ENCODE results near the gene GULP1.

The GULP1 gene

DNA sequence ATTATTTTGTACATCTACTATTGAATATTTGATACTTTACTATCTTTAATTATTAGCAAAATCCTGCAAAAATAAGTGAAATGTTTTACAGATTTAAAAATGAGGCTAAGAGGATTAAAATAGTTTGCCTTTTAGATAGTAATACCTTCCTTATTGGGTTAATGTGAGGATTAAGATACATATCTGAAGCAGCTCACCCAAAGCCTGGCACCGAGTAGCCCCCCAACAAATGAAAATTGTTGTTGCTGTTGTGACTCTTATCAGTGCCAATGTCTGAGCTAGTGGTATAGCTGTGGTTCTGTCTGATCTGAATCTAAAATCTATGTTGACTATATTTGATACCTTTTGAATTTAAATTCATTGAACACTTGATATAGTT is 34.6 kb downstream of the GULP1 start:
- DNase-seq (ENCODE audit: low spot score), result no peak

DNA sequence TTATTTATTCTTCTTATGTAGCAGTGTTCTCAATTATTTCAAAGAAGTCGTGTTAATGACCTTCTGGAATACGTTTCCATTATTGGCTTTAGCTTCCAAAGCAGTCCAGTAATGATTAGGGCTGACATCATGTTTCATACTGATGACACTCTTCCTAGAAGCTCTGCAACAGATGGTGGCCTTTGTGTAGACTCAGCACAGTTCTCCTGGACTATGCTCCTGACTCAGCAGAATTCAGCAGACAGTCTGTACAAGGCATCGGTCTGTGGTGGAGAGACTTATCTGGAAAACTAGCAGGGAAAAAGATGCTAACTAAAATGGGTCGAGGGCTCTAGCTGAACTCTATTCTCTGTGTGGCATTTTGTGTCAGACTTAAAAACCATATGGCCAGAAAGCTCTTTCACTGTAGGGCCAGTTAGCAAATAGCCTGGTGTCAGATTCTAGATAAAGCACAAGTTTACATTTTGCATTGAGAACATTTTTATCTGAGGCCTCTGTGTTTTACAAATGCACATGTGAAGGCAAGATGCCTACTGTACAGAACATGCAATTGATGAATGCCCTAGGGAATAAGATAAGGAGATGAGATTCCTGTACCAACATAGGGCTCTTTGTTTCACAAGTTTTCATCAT is 35.1 kb downstream of the GULP1 start:
- no peak for DNase-seq (ENCODE audit: low spot score)

DNA sequence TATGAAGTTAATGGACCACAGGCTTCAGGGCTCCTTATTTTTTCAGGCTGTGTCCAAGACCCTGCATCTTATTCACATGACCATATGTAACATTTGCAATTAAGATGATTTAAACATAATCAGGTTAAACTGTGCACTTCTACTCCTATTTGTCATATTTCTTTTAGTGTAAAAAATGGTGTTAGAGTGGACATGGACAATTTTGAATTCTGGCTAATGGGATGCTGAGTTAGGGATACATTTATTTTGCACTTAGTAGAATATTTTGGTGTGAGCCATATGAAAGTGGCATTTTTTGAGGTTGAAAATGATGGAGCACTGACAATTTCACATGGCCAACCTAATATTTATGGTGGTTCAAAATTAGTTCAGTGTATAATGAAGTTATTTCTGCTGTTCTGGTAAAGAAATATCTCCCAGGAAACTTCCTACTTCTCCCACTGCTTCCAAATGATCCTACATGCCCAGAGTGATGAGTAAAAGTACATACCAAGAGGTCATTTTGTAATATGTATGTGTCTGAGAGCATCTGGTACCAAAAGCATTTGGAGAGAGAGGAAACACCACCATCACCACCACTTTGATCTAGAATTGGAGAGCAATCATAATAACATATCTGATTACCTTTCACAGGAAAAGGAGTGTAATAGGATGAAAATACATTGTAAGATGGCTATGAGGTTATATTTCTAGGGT is 36.0 kb downstream of the GULP1 start:
- DNase-seq (ENCODE audit: low spot score), result no peak

DNA sequence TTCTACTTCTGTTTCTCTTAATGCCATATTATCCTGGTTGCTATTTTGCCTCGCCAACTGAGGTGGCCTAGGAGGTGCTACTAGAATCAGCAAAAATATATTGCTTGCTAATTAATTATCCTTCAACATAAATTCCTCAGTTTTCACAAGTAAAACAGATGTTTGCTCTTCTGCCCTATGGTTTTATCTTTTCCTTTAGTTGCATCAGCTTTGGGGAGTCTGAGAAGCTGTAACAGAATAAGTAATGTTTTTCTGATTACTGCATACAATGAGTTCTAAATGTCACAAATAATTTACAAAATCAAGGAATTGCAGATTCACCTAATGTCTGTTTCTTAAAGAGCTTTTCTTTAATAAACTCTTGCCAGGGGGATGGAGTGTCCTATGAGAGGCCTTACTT is 36.7 kb downstream of the GULP1 start:
- DNase-seq (ENCODE audit: low spot score), result no peak

DNA sequence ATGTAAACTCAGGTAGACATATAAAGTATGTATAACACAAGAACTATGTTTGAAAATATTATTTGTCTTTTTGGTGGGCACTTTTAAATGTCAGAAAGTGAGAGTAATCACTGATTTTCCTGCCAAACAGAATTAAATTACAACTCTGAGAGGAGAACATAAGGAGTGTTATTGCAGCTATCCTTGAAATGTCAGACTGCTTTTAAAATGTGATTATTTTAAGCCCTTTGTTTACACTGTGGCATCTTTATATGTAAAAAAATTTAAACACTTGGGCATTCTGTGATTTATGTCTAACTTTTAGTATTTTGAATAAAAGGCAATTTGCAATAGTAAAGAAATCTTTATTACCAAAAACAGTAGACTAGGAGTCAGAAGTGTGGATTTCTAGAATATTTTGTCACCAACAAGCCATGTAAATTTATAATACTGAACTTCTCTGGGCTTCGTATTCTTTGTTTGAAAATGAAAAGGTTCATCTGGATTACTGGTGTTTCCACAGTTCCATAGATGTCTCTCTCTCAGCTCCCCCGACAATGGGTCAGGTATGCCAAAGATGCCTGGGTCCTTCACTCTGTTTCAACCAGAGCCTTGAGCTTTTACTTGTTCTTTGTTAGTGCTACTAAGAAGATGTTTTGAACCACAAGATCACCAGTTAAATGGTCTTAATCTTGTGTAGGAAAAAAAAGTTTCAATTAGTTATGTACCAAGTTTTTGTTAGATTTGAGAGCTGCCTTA is 38.8 kb downstream of the GULP1 start:
- DNase-seq (ENCODE audit: low spot score), result no peak

DNA sequence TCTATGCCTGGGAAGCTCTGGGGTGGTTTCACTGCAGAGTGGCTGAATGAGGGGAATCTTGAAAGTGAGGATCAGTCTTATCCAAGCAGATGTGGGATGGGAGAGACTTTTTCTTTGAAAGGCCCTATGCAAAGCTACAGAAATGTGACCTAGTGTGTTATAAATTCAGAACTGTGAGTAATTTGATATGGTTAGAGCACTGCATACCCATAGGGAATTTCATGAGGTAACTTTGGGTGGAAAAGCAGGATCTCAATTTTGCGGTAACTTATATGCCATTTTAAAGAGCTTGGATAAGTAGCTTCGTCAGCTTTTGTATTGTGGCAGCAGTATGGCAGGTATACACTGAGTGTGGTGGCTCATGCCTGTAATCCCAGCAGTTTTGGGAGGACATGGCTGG is 40.9 kb downstream of the GULP1 start:
- no peak for DNase-seq (ENCODE audit: low spot score)

DNA sequence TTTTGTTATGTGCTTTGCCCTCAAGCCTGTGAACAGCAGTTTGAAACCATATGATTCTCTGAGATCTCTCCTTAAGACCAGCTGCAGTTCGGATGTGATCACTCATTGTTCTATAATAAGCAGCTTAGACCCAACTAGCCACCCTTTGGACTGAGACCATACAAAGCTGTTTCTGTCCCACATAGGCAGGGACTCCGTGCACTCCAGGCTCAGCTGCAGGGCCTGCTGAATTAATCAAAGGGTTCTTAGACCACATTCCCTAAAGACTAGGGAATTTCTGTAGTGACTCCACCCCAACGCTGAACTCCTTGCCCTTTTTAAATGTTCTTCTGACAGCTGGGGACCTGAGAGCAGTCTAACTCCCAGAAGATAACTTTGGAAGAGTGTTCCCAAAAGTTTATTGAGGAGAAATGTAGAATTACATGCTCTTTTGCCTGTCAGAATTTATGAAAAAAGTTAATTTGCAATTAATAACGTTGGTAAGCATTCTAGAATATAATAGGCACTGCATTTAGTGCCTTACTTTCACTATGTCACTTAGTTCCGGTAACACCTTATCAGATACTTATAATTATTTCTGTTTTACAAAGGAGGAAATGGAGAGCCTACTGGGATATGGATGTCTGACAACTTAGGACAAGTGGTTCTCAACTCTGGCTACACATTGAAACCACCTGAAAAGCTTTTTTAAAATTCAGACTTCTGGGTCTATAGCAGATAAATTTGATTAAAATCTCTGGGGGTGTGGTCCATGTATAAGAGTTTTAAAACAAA is 42.3 kb downstream of the GULP1 start:
- peak; percentile 6 for DNase-seq (ENCODE audit: low spot score)

DNA sequence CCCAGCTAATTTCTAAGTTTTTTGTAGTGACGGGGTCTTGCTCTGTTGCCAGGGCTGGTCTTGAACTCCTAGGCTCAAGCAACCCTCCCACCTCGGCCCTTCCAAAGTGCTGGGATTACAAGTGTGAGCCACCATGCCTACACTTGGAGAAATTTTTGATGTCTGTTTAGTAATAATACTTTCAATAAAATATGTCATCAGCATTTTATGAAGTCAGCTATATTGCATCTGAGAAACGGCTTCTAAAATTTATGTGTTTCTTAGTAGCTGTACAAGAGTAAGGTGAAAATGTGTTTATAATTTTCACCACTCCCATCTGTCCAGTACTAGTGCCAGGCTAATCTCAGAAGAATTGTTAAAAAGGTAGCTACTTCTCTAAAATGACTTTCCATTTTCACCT is 46.8 kb downstream of the GULP1 start:
- DNase-seq (ENCODE audit: low spot score), result no peak

DNA sequence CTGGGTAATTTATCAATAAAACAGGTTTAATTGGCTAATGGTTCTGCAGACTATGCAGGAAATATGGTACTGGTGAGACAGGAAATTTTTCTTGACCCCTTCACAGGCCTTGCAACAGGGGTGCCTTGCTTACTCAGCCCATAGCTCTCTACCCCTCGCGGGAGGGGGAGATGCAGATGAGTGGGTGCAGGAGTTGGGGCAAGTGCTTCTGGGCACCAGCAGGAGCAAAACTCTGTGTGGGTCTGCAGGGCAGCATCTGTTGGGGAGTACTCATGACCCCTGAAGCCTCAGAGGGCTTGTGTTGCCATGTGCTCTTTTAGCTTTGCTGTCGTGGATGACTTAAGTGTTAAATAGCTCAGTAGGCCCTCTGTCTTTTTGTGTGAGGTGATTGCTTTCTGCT is 48.6 kb downstream of the GULP1 start:
- DNase-seq (ENCODE audit: low spot score), result no peak

DNA sequence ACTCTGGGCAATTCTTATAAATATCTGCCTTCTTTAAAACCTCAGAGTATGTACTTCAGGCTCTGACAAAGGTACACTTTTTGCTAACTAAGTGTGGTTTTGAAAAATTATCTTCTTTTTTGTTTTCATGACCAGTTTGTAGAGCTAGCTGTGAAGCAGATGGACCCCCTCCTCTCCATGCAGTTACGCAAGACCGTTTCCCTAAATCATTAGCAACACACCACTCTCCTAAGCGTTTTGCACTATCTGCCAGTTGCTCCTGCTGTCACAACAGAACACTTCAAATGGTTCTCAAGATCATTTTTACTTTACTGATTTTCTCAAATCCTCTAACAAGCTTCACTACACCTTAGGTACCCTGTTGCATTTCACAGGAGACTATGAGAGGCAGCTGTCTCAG is 53.3 kb downstream of the GULP1 start:
- no peak for DNase-seq (ENCODE audit: low spot score)

DNA sequence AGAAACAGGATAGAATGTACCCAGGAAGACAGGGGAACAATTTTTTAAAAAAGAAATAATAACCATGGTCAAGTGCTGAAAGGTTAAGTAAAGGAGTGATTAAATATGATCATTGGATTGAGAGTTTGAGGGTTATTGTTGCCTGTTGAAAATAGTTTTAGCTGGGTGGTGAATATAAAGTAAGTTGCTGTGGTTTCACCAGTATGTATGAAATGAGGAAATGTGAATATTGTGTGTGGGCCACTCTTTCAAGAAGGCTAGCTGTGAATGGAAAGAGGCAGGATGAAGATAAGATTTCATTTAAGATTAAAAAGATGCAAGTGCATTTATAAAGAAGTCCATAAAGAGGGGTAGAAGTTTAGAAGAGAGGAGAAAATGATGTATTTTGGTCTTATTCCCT is 53.8 kb downstream of the GULP1 start:
- peak; percentile 7 for DNase-seq (ENCODE audit: low spot score)

DNA sequence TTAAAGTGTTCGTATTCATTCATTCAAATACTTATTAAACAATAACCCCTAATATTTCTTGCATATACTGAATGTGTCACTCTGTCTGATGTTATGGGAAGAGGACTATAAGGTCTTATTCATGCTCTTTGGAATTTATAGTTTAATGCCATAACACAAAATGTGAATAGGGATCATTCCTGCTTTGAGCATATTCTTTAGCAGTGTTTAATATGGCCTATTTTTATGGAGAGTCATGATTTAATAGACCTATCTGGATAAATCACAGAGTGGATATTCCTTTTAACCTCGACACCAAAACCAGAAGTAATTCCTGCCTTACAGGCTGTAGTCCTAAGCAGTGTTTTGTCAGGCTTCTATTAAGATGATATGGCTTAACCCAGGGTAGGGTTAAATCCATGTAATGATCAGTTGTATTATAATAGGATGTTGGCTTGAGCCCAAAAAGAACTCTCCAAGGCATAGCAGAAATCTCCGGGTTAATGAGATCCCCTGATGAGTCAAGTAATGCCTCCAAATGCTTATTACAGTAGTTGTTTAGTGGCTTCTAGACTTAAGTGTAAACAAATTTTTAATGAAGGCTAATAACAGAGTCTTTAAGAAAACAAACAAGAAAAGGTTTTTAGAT is 54.3 kb downstream of the GULP1 start:
- DNase-seq (ENCODE audit: low spot score), result no peak

DNA sequence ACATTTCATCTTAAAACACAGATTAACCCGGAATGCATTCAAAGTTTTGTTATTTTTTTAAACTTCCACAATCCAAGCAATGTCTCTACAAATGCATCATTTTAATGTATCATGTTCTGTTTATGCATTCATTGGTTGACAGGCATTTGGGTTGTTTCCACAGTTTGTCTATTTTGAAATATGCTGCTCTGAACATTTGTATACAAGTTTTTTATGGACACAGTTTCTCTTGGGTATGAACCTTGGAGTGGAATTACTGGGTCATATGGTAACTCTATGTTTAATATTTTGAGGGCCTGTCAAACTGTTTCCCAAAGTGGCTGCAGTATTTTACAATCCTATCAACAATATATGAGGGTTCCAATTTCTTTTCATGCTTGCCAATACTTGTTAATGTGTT is 57.3 kb downstream of the GULP1 start:
- no peak for DNase-seq (ENCODE audit: low spot score)

DNA sequence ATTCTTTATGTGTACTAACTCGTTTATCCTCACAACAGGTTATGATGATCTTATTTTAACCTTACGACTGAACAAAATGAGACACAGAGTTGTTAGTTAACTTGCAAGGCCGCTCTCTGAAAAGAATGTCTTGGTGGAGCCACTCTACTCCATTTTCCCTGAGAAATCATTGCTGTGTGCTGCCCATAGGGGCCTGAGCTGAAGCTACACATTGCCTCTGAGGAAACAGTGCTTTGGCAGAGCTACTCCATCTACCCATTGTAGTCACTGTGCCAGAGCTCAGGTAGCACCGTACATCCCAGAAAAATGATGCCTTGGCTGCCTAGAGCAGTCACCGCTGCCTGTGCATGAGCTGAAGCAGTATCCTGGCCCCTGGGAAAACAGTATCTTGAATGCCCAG is 61.6 kb downstream of the GULP1 start:
- DNase-seq (ENCODE audit: low spot score), result no peak

DNA sequence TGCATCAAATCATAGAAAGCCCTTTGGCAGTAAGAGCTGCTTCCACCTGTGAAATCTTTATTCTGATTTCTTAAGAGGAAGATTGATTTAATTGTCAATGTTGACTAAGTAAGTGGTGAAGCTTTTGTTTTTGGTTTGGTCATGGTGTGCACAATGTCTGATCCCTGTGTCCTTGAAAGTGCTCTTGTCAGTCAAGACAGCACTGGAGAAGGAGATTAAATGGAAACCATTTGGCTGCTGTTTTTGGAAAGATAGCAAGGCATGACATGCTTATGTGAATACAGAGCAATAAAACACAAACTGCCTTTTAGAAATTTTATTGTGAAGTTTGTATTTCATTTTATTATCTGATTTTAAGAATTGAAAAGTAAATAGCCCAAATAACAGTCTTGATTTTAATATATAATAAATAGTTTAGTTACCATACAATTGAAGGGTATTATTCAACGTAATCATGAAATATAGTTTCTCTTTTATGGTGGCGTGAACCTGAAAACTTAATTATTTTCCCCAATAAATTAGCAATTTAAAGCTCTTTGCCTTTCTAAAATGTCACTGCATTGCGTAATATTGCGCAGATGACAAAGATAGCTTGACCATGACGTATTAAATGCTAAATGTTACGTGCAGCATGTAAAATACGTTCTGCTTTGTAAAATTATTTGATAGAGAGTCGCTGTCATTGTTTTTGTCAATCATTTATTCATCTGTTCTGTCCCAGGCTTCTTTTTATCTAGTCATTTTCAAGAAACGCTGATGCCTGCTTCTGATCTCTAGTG is 69.0 kb downstream of the GULP1 start:
- no peak for DNase-seq (ENCODE audit: low spot score)

DNA sequence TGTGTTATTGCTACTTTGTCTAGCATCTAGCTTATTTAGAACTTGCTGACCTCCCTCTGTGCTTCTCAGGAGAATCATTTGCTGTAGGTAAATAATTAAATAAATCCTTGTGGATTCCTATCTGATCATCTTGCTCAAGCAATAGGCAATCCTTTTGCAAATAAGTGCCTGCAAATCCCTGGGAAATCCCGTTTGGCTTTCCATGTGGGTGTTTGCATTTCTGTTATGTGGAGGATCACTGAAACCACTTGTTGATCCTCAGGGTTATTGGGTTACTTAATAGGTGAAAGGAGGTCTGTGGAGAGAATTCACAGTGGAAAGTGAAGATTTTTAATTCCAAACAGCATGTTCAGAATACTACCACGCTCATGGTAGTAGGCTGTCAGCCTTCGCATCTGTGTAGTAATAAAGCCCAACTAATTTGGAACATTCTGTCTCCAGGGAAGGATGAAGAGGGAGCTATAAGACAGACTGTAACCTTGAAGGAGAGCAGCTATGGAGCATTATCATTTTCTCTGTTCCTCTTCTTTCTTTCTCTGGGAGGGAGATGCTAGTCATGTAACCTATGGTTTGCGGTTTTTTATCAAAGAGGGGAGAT is 72.5 kb downstream of the GULP1 start:
- DNase-seq (ENCODE audit: low spot score), result no peak

DNA sequence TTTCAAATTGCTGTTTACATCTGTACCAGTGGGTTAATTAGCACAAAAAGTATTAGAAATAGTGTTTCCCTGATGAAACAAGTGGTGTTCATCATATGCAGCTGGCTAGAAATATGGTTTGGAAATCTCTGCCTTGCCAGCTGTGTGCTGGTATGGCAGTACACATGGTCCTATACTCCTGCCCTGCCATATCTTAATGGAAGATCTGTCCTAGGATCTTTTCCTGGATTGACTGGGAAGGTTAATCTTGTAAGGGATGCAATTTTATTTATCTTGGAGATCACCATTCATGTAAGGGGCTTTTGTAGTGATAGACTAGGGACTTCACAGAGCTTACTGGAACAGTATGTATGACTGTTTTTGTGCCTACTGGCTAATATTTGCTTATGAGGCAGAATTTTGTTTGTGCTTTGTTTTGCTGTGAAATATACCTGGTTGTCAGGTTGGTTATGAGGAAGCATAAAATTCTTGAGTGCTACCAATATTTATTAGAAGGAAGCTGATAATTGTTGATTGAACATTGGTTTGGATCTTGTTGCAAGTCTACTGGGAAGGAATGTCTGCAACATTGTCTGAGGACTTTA is 73.5 kb downstream of the GULP1 start:
- no peak for DNase-seq (ENCODE audit: low spot score)

DNA sequence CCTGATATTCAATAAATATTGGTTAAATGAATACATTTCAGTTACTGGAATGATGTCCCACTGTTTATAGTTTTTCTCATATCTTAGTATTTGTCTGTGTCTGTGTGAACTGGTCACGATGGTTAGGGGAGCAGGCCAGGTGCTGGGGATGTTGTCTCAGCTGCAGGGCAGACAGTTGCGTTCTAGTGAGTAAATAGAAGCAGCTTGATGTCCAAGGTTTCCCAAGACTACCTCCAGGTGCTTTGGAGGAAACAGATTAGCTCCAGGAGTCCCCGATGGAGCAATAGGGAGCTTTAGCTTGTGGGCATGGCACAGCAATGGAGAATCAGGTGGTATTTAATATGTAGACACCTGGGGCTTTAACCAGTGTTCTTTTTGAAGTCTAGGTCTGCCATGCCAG is 75.5 kb downstream of the GULP1 start:
- no peak for DNase-seq (ENCODE audit: low spot score)

DNA sequence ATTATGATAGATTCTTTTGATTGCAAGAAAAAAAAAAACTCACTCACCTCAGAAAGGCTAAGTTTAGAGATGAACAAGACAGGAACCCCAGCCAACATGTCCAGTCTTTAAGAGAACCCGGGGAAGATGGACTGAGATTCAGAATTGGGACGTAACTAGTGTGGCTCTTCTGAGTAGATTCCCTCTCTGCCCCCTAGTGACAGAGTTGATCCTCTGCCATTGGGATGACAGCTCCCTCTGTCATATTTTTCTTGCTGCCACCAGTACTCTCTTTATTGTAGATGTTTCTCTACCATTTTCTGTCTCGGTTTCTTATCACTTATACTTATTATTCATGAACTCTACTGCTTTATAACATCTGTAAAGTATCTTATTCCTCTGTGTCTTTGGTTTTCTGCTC is 77.7 kb downstream of the GULP1 start:
- peak; percentile 60 for DNase-seq (ENCODE audit: low spot score)

DNA sequence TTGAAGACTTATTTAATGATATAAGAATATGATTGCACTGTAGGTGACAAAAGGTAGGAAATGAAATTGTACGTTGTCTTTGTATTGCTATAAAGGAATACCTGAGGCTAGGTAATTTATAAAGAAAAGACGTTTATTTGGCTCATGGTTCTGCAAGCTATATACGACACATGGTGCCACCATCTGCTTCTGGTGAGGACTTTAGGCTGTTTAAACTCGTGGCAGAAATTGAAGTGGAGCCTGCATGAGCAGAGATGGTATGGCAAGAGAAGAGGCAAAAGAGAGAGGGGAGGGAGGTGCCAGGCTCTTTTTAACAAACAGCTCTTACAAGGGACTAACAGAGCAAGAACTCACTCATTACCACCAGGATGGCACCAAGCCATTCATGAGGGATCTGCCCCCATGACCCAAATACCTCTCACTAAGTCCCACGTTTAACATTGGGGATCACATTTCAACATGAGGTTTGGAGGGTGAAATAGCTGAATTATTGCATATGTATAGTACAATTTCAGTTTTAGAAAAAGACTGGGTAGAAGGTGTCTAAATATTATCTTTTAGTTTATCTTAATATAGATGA is 86.8 kb downstream of the GULP1 start:
- DNase-seq (ENCODE audit: low spot score), result no peak

All from GM03348 (cell line).